Heart right ventricle (tissue), 16 donors: ENCODE results near the gene CIT. TPM values are rescaled to one million over a fixed set of nuclear protein-coding genes. Genes with fewer than 3 reads are reported as not detected.

Source experiments
- ATAC-seq, 8 donors: fragments of 200-7000 bp; cut with Tn5 transposase; one replicate each; pipeline ENCODE4 v1.9.1; 2020; ENCODE audit warnings: mild to moderate bottlenecking in 8 of 8, moderate library complexity in 8 of 8, moderate number of reproducible peaks in 1 of 8
- DNase-seq, 2 donors: peaks; one replicate each; pipeline ENCODE4 v3.0.0-alpha.2; 2020
- H3K27ac ChIP-seq, 10 donors: fragments of 200-600 bp; sonication (generic) in 2 of 10; one replicate each; pipeline versions ENCODE4 v1.5.0 to v1.8.0; 2020 to 2022; ENCODE audit warnings: mild to moderate bottlenecking in 3 of 10
- H3K27me3 ChIP-seq, 7 donors: fragments of 200-600 bp; one replicate each; pipeline ENCODE4 v1.8.0; 2021 to 2022; ENCODE audit warnings: mild to moderate bottlenecking in 2 of 7
- H3K36me3 ChIP-seq, 9 donors: fragments of 200-600 bp; sonication (generic) in 1 of 9; one replicate each; pipeline versions ENCODE4 v1.5.0 to v1.8.0; 2020 to 2022; ENCODE audit warnings: mild to moderate bottlenecking in 2 of 9
- H3K4me1 ChIP-seq, 9 donors: fragments of 200-600 bp; sonication (generic) in 1 of 9; one replicate each; pipeline versions ENCODE4 v1.5.0 to v1.8.0; 2020 to 2022; ENCODE audit warnings: mild to moderate bottlenecking in 4 of 9
- H3K4me3 ChIP-seq, 10 donors: fragments of 200-600 bp; sonication (generic) in 2 of 10; one replicate each; pipeline versions ENCODE4 v1.5.0 to v1.8.0; 2020 to 2022; ENCODE audit warnings: mild to moderate bottlenecking in 7 of 10, moderate library complexity in 2 of 10
- H3K9me3 ChIP-seq, 11 donors: fragments of 200-600 bp in 10 of 11; sonication (generic) in 2 of 11; one replicate each; pipeline versions ENCODE4 v1.5.0 to v1.8.0; 2013 to 2022; ENCODE audit warnings: mild to moderate bottlenecking in 2 of 11, control low read depth in 1 of 11, moderate library complexity in 1 of 11
- WGBS, 2 donors: extraction: QIAGEN DNeasy Blood & Tissue Kit; methylation state at CpG; one replicate each; pipeline ENCODE4 v1.1.7; 2013; ENCODE audit warnings: inconsistent platforms in 1 of 2; 5-methylcytosine and 5-hydroxymethylcytosine counted together
- intact Hi-C, 10 donors: fragments of 100-400 bp; cut with DNase I; formaldehyde crosslinking; loops; one replicate each; pipeline versions ENCODE4 v1.11.1 to v1.14.2; 2022
- polyA plus RNA-seq, 2 donors: library from polyadenylated mRNA; stranded (reverse); fragments of 200-250 nt; gene quantifications; one replicate each; pipeline ENCODE4 v1.2.3, GENCODE V29; 2013
- total RNA-seq, 10 donors: library from RNA; stranded (reverse); fragmentation: NEBNext Ultra II Directional in 3 of 10; extraction: Animal tissue kit (Norgen Biotek cat#: 25700) in 3 of 10; gene quantifications; one replicate each; pipeline versions ENCODE4 v1.2.1 to v1.2.4, GENCODE V29; 2021 to 2023
- TF ChIP-seq, protein P1 (sequence below), 9 donors: fragments of 200-600 bp; sonication (generic) in 2 of 9; IDR thresholded peaks; one replicate each; pipeline versions ENCODE4 v1.5.0 to v1.8.0; 2021 to 2022; ENCODE audit warnings: antibody characterized with exemption in 9 of 9, mild to moderate bottlenecking in 5 of 9, moderate library complexity in 1 of 9
- donor health status: Arrhythmogenic right ventricular cardiomyopathy.
- donor health status: ischemic (EF 13 %, LVEDD 7.1; RV severe dilation, severe dysfunction).
- donor health status: healthy with polysubstance abuse.
- donor health status: DM: no; HTN: yes; CAD: no.
- donor health status: DM: no; HTN: no; CAD: no.
- donor health status: ischemic (EF 25% LVEDD 6.9; RV normal size, moderate dysfunction).
- donor health status: ischemic (EF 25% LVEDD 5.7; RV mildly dilated, moderate dysfunction).
- donor health status: healthy.
- donor health status: DM: yes; HTN: yes; CAD: no.
- donor health status: Ischemic cardiomyopathy.
- donor health status: ischemic (EF 35%, LVEDD 5.7; RV mildly dilated, moderate dysfunction).
- donor health status: nonischemic (EF 11% LVEDD 7.7; RV severe dilation, severe dysfunction).
- donor health status: DM: yes; HTN: yes; CAD: no.
- donor health status: PGD.
- donor health status: ischemic (EF 29% LVEDD 5.4; RV normal size, mild dysfunction).
- donor health status: nonischemic (EF 23%, LVEDD 6.1; RV moderate dilation, normal function).

Gene CIT
- total and polyA plus RNA-seq, 12 donors = 0.20 to 7.0 (median 0.92) TPM

DNA sequence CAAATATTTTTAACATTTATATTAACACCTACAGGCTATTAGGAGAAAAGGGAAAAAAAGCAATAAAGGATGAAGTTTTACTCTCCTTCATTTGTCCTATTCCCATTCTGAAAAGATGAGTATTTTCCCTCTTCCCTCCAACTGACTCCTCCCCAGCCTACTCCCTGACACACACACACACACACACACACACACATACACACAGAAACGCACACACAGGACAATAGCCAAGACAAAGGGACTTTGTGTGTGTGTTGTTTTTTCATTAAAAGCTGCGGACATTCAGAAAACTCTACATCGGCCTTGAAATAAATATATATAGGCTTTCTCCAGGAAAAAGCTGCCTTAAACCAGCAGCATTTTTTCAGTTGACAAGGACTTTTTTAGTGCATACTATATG is 134.4 kb downstream of the CIT start:
- Histone ChIP-seq H3K27me3 (no peaks in the 10 kb centered on the region), H3K9me3 (peaks cover 0 to 29% (median 16%) of the 10 kb centered on the region in 11 donors), H3K4me3 (no peak overlapping the region), H3K27ac (no peak overlapping the region), H3K36me3 (peaks cover 0 to 10% (median 0%) of the 10 kb centered on the region in 9 donors), H3K4me1 (no peaks in the 10 kb centered on the region)
- WGBS, 2 donors = 92 to 95% methylated on average over 3 of the region's 3 CpGs
- TF ChIP-seq, protein P1, sequence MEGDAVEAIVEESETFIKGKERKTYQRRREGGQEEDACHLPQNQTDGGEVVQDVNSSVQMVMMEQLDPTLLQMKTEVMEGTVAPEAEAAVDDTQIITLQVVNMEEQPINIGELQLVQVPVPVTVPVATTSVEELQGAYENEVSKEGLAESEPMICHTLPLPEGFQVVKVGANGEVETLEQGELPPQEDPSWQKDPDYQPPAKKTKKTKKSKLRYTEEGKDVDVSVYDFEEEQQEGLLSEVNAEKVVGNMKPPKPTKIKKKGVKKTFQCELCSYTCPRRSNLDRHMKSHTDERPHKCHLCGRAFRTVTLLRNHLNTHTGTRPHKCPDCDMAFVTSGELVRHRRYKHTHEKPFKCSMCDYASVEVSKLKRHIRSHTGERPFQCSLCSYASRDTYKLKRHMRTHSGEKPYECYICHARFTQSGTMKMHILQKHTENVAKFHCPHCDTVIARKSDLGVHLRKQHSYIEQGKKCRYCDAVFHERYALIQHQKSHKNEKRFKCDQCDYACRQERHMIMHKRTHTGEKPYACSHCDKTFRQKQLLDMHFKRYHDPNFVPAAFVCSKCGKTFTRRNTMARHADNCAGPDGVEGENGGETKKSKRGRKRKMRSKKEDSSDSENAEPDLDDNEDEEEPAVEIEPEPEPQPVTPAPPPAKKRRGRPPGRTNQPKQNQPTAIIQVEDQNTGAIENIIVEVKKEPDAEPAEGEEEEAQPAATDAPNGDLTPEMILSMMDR (IDR thresholded peaks at IDR 0.05) = no peak
- intact Hi-C loops = no loop called here
- no peak for DNase-seq
- ATAC-seq = no peak

- no peaks in the 10 kb centered on the region for H3K27me3 ChIP-seq
- no peak overlapping the region for H3K27ac ChIP-seq
- H3K4me3 ChIP-seq = no peak overlapping the region
- H3K36me3 ChIP-seq = peaks cover 0 to 10% (median 0%) of the 10 kb centered on the region in 9 donors
- DNase-seq (no peak), ATAC-seq (no peak)
- intact Hi-C loops = no loop called here
- H3K9me3 ChIP-seq = peaks cover 0 to 22% (median 15%) of the 10 kb centered on the region in 11 donors
- TF ChIP-seq, protein P1 (IDR thresholded peaks at IDR 0.05) = no peak
- H3K4me1 ChIP-seq = no peaks in the 10 kb centered on the region
- 93 to 95% methylated on average over 4 of the region's 4 CpGs for WGBS, 2 donors
Observed at GRCh38 chr12:119740830-119741229, 136.3 kb downstream of the CIT start.

- Histone ChIP-seq H3K4me3 (no peak overlapping the region), H3K27ac (no peak overlapping the region), H3K36me3 (peaks cover 0 to 8% (median 0%) of the 10 kb centered on the region in 9 donors), H3K4me1 (peaks cover 0 to 9% (median 0%) of the 10 kb centered on the region in 9 donors), H3K9me3 (no peaks in the 10 kb centered on the region), H3K27me3 (no peaks in the 10 kb centered on the region)
- WGBS, 2 donors = 98% methylated on average over 17 of the region's 17 CpGs
- ATAC-seq (no peak), DNase-seq (no peak)
- TF ChIP-seq, protein P1 (IDR thresholded peaks at IDR 0.05) = no peak
- intact Hi-C loops = no loop called here
Observed at GRCh38 chr12:119735079-119735478, 142.0 kb downstream of the CIT start.

DNA sequence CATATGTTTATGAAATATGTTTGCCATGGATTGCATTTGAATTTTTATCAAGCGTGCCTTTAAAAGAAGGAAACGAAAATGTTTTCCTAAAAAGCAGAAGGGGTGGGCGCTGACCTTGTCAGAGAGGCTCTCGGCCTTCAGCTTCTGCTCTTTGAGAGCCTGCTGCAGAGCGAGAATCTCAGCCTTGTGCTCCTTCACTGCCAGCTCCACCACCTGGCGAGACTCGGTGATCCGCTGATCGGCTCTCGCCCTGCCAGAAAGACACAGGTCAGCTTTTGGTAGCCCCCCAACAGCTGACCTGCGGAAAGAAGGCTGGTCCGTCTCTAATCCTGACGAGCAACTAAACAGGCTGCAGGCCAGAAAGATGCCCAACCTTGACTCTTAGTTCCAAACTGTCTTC is 146.7 kb downstream of the CIT start:
- DNase-seq (no peak), ATAC-seq (no peak)
- H3K4me3 ChIP-seq = no peak overlapping the region
- peaks cover 0 to 8% (median 0%) of the 10 kb centered on the region in 9 donors for H3K36me3 ChIP-seq
- no peaks in the 10 kb centered on the region for H3K9me3 ChIP-seq
- 95 to 96% methylated on average over 13 of the region's 13 CpGs for WGBS, 2 donors
- no peaks in the 10 kb centered on the region for H3K27me3 ChIP-seq
- intact Hi-C loops = no loop called here
- peaks cover 0 to 9% (median 0%) of the 10 kb centered on the region in 9 donors for H3K4me1 ChIP-seq
- H3K27ac ChIP-seq = no peak overlapping the region
- TF ChIP-seq, protein P1 (IDR thresholded peaks at IDR 0.05) = no peak
